ENCODE measurements around the gene STIMATE.

The STIMATE gene

GRCh38 chr3:52877085-52877484, 20.3 kb downstream of the STIMATE start:
- Histone ChIP-seq H3K4me1 (ENCODE audit: control insufficient read depth, low read length) (no peaks in the 10 kb centered on the region), H3K9me3 (ENCODE audit: control insufficient read depth, insufficient read depth, low read length) (no peaks in the 10 kb centered on the region), H3K27me3 (ENCODE audit: control insufficient read depth, low read length) (no peaks in the 10 kb centered on the region), H3K79me2 (ENCODE audit: control insufficient read depth, low read length) (peaks cover 6% of the 10 kb centered on the region), H3K4me2 (ENCODE audit: low read length) (no peak overlapping the region), H3K27ac (ENCODE audit: low read depth, low read length) (no peak overlapping the region), H3K36me3 (ENCODE audit: control insufficient read depth, low read length) (no peaks in the 10 kb centered on the region), H3K9me2 (replicated peaks; ENCODE audit: control insufficient read depth, low read length) (no peaks in the 10 kb centered on the region), H4K20me1 (ENCODE audit: control insufficient read depth, insufficient read depth, low read depth, low read length) (no peaks in the 10 kb centered on the region; the same call in 1 of the 2 replicates), H3F3A (ENCODE audit: control insufficient read depth, insufficient read depth) (no peaks in the 10 kb centered on the region), H3K4me3 (ENCODE audit: low read length) (no peak overlapping the region)
- TF ChIP-seq CTCF (IDR thresholded peaks at IDR 0.05; ENCODE audit: low read depth, low read length, poor library complexity, severe bottlenecking) (no peak), EZH2phosphoT487 (IDR thresholded peaks at IDR 0.05; ENCODE audit: borderline replicate concordance, low read length) (no peak)

- H3K4me3 ChIP-seq (ENCODE audit: low read length) = no peak overlapping the region
Observed at GRCh38 chr3:52874864-52875587, 22.3 kb downstream of the STIMATE start.

GRCh38 chr3:52874160-52874701, 23.1 kb downstream of the STIMATE start:
- no peak overlapping the region for H3K4me2 ChIP-seq (ENCODE audit: low read length)
- peaks cover 6% of the 10 kb centered on the region for H3K79me2 ChIP-seq (ENCODE audit: control insufficient read depth, low read length)
- no peak overlapping the region for H3K27ac ChIP-seq (ENCODE audit: low read depth, low read length)
- H3K36me3 ChIP-seq (ENCODE audit: control insufficient read depth, low read length) = no peaks in the 10 kb centered on the region
- H3F3A ChIP-seq (ENCODE audit: control insufficient read depth, insufficient read depth) = no peaks in the 10 kb centered on the region
- H4K20me1 ChIP-seq (ENCODE audit: control insufficient read depth, insufficient read depth, low read depth, low read length) = no peaks in the 10 kb centered on the region; the same call in 1 of the 2 replicates
- no peak overlapping the region for H3K4me3 ChIP-seq (ENCODE audit: low read length)
- no peaks in the 10 kb centered on the region for H3K9me3 ChIP-seq (ENCODE audit: control insufficient read depth, insufficient read depth, low read length)
- H3K9me2 ChIP-seq (replicated peaks; ENCODE audit: control insufficient read depth, low read length) = no peaks in the 10 kb centered on the region
- no peaks in the 10 kb centered on the region for H3K4me1 ChIP-seq (ENCODE audit: control insufficient read depth, low read length)
- no peaks in the 10 kb centered on the region for H3K27me3 ChIP-seq (ENCODE audit: control insufficient read depth, low read length)
- TF ChIP-seq CTCF (IDR thresholded peaks at IDR 0.05; ENCODE audit: low read depth, low read length, poor library complexity, severe bottlenecking) (no peak), EZH2phosphoT487 (IDR thresholded peaks at IDR 0.05; ENCODE audit: borderline replicate concordance, low read length) (no peak)

More at GRCh38 chr3:52874864-52875587, 22.3 kb downstream of the STIMATE start:
- Histone ChIP-seq H3K27me3 (ENCODE audit: control insufficient read depth, low read length) (no peaks in the 10 kb centered on the region), H3K4me2 (ENCODE audit: low read length) (no peak overlapping the region), H3K79me2 (ENCODE audit: control insufficient read depth, low read length) (peaks cover 6% of the 10 kb centered on the region), H3F3A (ENCODE audit: control insufficient read depth, insufficient read depth) (no peaks in the 10 kb centered on the region), H3K4me1 (ENCODE audit: control insufficient read depth, low read length) (no peaks in the 10 kb centered on the region), H3K27ac (ENCODE audit: low read depth, low read length) (no peak overlapping the region), H3K36me3 (ENCODE audit: control insufficient read depth, low read length) (no peaks in the 10 kb centered on the region), H3K9me2 (replicated peaks; ENCODE audit: control insufficient read depth, low read length) (no peaks in the 10 kb centered on the region), H3K9me3 (ENCODE audit: control insufficient read depth, insufficient read depth, low read length) (no peaks in the 10 kb centered on the region), H4K20me1 (ENCODE audit: control insufficient read depth, insufficient read depth, low read depth, low read length) (no peaks in the 10 kb centered on the region; the same call in 1 of the 2 replicates)
- TF ChIP-seq CTCF (IDR thresholded peaks at IDR 0.05; ENCODE audit: low read depth, low read length, poor library complexity, severe bottlenecking) (no peak), EZH2phosphoT487 (IDR thresholded peaks at IDR 0.05; ENCODE audit: borderline replicate concordance, low read length) (no peak)
